A673 (cell line): Measurements from ENCODE around the gene MRPS21.
"Not testable (repeated sequence)": the region's sequence is repeated elsewhere in the genome, so short reads cannot be mapped to it uniquely, and the experiment has no call there.

ENCODE experiments used
- EZH2 ChIP-seq: fragments of 200-600 bp; sonication (generic); IDR thresholded peaks from 2 replicates; pipeline ENCODE4 v1.6.1; 2017; ENCODE audit warnings: borderline replicate concordance, low read depth, mild to moderate bottlenecking, mixed read lengths, antibody characterized with exemption, low read length; ENCODE audit not compliant: poor library complexity, severe bottlenecking
- TF ChIP-seq, protein P1 (sequence below): fragments of 300-800, 200-600 bp; sonication (generic); conservative IDR thresholded peaks from 2 replicates; pipeline ENCODE4 v1.5.1; 2017; ENCODE audit warnings: low read depth, mild to moderate bottlenecking, antibody characterized with exemption, low read length, moderate library complexity, mixed read lengths

DNA sequence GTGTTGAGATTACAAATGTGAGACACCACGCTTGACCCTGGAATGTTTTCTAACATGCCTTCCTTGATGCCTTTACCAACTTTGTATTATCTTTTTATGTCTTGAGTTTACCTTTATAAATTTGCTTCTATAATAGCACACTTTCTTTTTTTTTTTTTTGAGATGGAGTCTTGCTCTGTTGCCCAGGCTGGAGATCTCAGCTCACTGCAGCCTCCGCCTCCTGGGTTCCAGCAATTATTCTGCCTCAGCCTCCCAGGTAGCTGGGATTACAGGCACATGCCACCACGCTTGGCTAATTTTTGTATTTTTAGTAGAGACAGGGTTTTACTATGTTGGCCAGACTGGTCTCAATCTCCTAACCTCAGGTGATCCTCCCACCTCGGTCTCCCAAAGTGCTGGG lies 21.0 kb downstream of the MRPS21 start:
- not testable (repeated sequence) for TF ChIP-seq EZH2
- TF ChIP-seq, protein P1, sequence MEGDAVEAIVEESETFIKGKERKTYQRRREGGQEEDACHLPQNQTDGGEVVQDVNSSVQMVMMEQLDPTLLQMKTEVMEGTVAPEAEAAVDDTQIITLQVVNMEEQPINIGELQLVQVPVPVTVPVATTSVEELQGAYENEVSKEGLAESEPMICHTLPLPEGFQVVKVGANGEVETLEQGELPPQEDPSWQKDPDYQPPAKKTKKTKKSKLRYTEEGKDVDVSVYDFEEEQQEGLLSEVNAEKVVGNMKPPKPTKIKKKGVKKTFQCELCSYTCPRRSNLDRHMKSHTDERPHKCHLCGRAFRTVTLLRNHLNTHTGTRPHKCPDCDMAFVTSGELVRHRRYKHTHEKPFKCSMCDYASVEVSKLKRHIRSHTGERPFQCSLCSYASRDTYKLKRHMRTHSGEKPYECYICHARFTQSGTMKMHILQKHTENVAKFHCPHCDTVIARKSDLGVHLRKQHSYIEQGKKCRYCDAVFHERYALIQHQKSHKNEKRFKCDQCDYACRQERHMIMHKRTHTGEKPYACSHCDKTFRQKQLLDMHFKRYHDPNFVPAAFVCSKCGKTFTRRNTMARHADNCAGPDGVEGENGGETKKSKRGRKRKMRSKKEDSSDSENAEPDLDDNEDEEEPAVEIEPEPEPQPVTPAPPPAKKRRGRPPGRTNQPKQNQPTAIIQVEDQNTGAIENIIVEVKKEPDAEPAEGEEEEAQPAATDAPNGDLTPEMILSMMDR, result not testable (repeated sequence)
